ENCODE data around the gene ADGRG2. TPM values are rescaled to one million over a fixed set of nuclear protein-coding genes. Genes with fewer than 3 reads are reported as not detected.
"Not testable (repeated sequence)": the region's sequence is repeated elsewhere in the genome, so short reads cannot be mapped to it uniquely, and the experiment has no call there.

The ADGRG2 gene
- total RNA-seq, 1 experiment from 2014 or later, result 34.1 TPM

DNA sequence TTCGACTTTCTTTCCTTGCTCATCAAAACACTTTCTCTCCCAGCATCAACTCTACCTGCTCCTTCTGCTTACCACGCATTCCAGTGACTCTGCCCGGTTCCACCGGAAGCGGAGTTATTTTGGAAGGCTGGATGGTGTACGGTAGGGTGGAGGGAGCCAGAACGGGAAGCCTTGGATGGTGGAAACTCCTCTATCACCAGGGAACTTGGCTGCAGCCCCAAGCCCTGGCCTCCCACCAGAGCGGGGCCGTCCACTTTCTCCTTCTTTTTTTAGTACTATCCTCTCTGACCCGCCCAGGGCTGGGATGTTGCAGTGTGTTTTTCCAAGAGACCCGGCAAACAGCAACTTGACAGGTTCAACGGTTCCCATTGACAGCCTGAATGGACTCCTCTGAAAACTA, 27.6 kb downstream of the ADGRG2 start:
- in situ Hi-C loops (cut with HindIII; ENCODE audit: low pct_unique_long_range_greater_than_20kb, low sequenced_read_pairs), result no loop called here

DNA sequence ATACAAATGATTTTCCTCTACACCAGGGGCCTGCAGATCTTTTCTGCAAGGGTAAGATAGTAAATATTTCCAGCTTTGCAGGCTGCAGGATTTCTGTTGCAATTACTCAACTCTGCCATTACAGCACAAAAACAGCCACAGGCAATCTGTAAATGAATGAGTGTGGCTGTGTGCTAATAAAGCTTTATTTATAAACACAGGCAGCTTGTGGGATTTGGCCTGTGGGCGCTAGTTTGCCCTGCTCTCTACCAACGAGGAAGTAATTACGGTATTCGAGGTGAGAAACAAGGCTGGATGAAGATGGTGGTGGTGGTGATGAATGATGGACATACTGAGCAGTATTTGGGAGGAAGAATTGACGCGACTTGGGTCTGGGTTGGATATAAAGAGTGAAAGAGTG, 30.7 kb downstream of the ADGRG2 start:
- no peak for DNase-seq (ENCODE audit: low read depth)
- in situ Hi-C loops (cut with HindIII; ENCODE audit: low pct_unique_long_range_greater_than_20kb, low sequenced_read_pairs), result no loop called here

More for the DNA sequence above, 27.6 kb downstream of the ADGRG2 start:
- no peak for DNase-seq (ENCODE audit: low read depth)

DNA sequence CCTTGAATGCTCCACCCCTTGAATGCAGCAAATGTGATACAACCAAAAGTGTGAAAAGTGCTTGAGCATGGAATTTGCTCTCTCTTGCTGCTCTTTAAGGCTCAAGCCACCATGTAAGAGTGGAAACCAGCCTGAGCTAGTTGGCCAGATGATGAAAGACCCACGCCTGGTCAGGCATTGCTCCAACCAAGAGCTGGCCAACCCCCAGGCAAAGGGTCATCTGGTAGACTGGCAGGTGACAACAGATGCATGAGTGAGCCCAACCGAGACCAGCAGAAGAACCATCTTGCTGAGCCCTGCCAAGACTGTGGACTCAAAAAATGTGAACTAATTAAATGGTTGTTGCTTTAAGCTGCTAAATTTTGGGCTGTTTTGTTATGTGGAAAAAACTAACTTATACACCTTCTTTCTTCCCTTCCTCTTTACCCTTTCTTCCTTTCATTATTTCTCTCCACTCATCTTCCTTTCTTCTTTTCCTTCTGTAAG, 32.7 kb downstream of the ADGRG2 start:
- DNase-seq (ENCODE audit: low read depth), result no peak
- in situ Hi-C loops (cut with HindIII; ENCODE audit: low pct_unique_long_range_greater_than_20kb, low sequenced_read_pairs), result no loop called here

GRCh38 chrX:19086102-19086772, 36.0 kb downstream of the ADGRG2 start:
- DNase-seq (ENCODE audit: low read depth), result no peak
- in situ Hi-C loops (cut with HindIII; ENCODE audit: low pct_unique_long_range_greater_than_20kb, low sequenced_read_pairs), result no loop called here

DNA sequence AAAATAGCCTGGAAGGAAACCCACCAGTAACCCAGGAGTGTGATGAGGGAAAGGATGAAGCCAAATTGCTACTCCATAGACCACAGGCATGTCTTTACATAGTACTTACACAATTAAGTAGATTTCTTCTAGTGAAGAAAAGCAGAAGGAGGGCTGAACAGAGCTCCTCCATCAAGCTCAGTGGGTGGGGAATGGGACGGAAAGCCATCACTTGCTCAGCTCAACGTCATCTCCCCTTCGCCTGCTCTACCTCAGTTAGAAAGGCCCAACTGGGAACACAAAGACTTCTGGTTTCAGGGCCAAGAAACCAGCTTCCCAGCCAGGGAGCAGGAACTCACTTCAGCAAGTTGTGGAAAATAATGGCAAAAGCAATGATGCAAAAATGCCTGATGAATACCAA, 36.6 kb downstream of the ADGRG2 start:
- in situ Hi-C loops (cut with HindIII; ENCODE audit: low pct_unique_long_range_greater_than_20kb, low sequenced_read_pairs), result no loop called here
- DNase-seq (ENCODE audit: low read depth), result no peak

- DNase-seq (ENCODE audit: low read depth), result no peak
- in situ Hi-C loops (cut with HindIII; ENCODE audit: low pct_unique_long_range_greater_than_20kb, low sequenced_read_pairs), result no loop called here
Observed at GRCh38 chrX:19075754-19076153, 46.5 kb downstream of the ADGRG2 start.

GRCh38 chrX:19072372-19072771, 49.9 kb downstream of the ADGRG2 start:
- in situ Hi-C loops (cut with HindIII; ENCODE audit: low pct_unique_long_range_greater_than_20kb, low sequenced_read_pairs), result no loop called here
- no peak for DNase-seq (ENCODE audit: low read depth)

DNA sequence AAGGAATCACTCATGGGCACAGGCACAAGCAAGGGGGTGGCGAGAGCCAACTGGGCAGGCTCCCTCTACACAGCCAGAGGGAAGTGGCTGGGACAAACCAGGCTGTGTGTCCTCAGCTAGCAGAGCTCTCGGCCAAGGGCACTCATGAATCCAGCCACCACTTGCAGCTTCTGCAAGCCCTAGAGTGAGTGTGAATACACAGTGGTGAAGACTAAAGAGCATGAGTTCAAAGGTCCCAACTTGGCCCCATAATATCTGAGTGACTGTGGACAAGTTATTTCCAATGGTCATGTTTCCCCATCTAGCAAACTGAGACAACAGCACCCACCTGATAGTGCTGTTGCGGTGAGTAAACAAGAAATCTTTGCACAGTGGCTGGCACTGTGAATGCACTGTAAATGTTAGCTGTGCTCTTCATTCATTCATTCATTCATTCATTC, 51.7 kb downstream of the ADGRG2 start:
- in situ Hi-C loops (cut with HindIII; ENCODE audit: low pct_unique_long_range_greater_than_20kb, low sequenced_read_pairs), result no loop called here
- DNase-seq (ENCODE audit: low read depth), result no peak

DNA sequence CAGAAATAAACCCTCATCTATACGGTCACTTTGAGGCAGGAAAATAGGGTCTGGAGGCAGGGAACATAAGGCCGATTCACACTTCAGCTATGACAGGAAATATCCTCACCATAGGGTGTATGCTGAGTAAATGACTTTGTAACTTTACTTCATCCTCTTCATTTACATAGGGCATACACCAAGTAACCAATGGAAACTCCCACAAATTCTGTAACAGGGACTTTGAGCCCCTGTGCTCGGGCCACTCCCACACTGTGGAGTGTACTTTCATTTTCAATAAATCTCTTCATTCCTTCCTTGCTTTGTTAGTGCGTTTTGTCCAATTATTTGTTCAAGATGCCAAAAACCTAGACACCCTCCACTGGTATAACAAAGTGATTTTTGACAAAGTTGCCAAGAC, 55.3 kb downstream of the ADGRG2 start:
- in situ Hi-C loops (cut with HindIII; ENCODE audit: low pct_unique_long_range_greater_than_20kb, low sequenced_read_pairs); DNase-seq (ENCODE audit: low read depth): not testable (repeated sequence)

- in situ Hi-C loops (cut with HindIII; ENCODE audit: low pct_unique_long_range_greater_than_20kb, low sequenced_read_pairs), result no loop called here
- no peak for DNase-seq (ENCODE audit: low read depth)
Observed at GRCh38 chrX:19065535-19065934, 56.7 kb downstream of the ADGRG2 start.

- DNase-seq (ENCODE audit: low read depth), result no peak
- in situ Hi-C loops (cut with HindIII; ENCODE audit: low pct_unique_long_range_greater_than_20kb, low sequenced_read_pairs), result no loop called here
Observed at GRCh38 chrX:19064175-19064574, 58.1 kb downstream of the ADGRG2 start.

GRCh38 chrX:19063030-19063429, 59.2 kb downstream of the ADGRG2 start:
- DNase-seq (ENCODE audit: low read depth), result no peak
- in situ Hi-C loops (cut with HindIII; ENCODE audit: low pct_unique_long_range_greater_than_20kb, low sequenced_read_pairs), result no loop called here

DNA sequence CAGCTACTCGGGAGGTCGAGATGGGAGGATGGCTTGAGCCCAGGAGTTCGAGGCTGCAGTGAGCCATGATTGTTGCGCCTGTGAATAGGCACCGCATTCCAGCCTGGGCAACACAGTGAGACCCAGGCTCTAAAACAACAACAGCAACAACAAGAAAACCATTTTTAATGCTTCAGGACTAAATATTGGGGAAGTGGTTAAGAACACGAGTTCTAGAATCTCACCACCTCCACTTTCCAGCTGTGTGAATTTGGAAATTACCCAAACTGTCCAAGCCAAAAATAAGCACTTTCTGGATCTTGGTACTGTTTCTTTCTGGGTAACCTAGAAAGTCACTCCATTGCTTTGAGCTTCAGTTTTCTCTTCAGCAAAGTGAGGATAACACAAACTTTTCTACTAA, 63.2 kb downstream of the ADGRG2 start:
- in situ Hi-C loops (cut with HindIII; ENCODE audit: low pct_unique_long_range_greater_than_20kb, low sequenced_read_pairs), result no loop called here
- DNase-seq (ENCODE audit: low read depth), result no peak

DNA sequence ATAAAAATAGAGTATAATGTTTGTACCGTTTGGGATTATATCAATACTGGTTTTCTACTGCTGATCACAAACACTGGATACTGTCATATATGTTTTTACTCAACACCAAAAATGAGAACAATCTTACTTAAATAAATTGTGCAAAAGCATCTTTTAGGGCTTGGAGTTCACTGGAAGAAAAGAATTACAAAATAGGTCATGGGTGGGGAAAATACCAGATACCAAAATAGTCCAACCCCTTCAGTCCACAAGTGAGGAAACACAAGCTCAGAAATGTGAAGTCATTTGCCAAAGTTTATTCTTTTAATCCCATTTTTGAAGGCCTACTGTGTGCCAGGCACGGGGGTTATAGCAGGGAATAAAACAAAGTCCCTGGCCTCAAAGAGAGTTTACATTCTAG, 64.4 kb downstream of the ADGRG2 start:
- in situ Hi-C loops (cut with HindIII; ENCODE audit: low pct_unique_long_range_greater_than_20kb, low sequenced_read_pairs), result no loop called here
- no peak for DNase-seq (ENCODE audit: low read depth)

DNA sequence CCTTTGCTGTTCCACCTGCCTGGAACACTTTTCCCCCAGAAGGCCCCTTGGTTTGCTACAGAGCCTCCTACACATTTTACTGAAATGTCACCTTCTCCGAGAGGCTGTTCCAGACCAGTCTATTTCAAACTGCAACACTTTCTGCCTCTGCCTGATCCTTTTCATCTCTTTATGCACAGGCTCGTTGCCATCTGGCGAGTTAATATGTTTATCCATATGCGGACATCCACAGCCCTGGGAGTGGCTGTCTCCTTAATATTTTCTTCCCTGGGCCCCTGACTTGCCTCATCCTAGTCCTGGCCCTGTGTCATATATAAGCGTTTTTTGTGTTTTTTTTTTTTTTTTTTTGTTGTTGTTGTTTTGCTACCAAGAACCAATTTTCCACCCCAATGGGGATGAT, 73.2 kb downstream of the ADGRG2 start:
- in situ Hi-C loops (cut with HindIII; ENCODE audit: low pct_unique_long_range_greater_than_20kb, low sequenced_read_pairs), result no loop called here
- no peak for DNase-seq (ENCODE audit: low read depth)

DNA sequence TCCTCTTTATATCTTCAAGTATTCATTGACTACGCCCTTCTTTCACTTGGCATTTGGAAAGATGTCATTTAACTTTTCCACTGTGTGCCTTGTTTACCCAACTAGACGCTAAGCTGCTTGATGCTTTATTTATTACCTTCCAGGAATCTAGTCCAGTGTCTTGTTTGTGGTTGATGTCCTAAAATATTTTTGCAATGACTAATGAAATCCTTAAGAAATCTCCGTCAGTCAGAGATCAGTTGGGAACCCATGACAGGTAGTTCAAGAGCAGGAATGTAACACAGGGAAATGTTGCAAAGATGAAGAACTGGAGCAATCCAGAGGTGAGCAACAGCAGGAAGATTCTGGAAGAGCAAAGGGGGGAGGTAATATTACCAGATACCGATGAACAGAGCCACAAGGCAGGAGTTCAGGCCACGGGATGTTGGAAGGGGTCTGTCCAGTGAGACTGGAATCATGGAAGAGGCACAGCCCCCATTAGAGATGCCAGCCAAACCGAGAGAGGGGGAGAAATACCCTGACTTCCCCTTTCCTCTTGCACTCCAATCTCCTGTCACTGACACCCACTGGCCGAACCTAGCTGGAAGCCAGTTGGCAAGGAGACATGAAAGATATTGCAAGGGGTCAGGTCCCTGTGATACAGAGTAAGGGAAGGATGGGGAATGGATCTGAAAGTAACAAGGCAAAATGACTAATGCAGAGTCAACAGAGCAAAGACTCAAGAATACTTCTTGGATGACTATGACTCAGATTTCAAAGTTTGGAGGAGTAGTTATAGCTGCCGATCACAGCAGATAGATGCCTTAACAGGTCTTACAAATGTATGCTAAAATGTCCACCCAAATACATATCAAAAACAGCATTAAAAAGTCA, 75.7 kb downstream of the ADGRG2 start:
- DNase-seq (ENCODE audit: low read depth), result peak; percentile 67
- in situ Hi-C loops (cut with HindIII; ENCODE audit: low pct_unique_long_range_greater_than_20kb, low sequenced_read_pairs), result no loop called here

DNA sequence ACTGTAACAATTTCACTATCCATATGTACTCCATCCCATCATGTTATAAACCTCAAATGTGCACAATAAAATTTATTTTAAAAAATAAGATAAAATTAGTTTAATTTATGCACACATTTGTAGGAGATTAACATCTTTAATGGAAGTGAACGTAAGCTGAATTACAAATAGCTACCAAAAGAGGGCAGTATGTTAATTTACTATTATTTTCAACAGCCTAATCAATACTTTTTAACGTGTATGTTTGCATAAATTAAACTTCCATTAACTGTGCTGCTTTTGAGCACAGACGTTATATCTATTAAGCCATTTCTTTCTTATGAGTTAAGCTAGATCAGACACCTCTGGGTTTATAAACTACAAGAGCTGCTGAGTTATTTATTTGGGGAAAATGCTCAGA, 81.9 kb downstream of the ADGRG2 start:
- in situ Hi-C loops (cut with HindIII; ENCODE audit: low pct_unique_long_range_greater_than_20kb, low sequenced_read_pairs), result no loop called here
- DNase-seq (ENCODE audit: low read depth), result no peak

DNA sequence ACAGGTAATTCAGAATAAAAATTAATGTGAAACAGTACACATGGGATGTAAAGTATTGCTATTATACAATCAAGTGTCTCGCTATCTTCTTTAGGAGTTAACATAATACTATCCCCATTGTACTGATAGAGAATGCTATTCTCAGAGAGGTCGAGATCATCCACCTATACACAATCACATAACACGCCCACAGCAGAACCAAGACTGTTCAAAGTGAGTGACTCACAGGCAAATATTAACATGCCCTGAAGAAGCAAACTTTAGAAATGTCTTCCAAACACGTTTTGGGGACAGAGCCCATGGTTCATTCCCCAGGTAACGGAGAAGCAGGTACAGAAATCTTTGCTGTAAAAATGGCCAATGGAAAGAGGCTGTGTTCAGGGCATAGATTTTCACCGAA, 88.2 kb downstream of the ADGRG2 start:
- in situ Hi-C loops (cut with HindIII; ENCODE audit: low pct_unique_long_range_greater_than_20kb, low sequenced_read_pairs), result no loop called here
- DNase-seq (ENCODE audit: low read depth), result no peak

DNA sequence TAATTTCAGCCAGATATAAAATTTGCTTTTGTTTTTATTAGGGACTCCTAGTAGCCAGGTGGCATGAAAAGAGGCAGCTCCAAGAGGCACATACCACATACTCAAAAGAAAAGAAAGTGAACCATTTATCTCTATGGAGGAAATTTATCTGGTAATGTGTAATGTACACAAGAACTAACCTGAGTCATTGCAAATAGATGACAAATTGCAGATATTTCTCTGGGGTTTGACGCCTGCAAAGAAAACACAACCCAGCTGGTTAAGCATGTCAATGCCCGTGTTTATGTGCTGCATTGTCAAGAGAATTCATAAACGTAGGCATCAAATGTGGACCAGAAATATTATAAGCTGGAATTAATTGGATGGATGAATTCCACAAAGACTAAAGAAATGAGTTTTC, 91.5 kb downstream of the ADGRG2 start:
- in situ Hi-C loops (cut with HindIII; ENCODE audit: low pct_unique_long_range_greater_than_20kb, low sequenced_read_pairs), result no loop called here
- no peak for DNase-seq (ENCODE audit: low read depth)
